HG03432 (cell line): ENCODE results near the gene SLC35C1.
"Not testable (repeated sequence)": the region's sequence is repeated elsewhere in the genome, so short reads cannot be mapped to it uniquely, and the experiment has no call there.

Source experiments
- ATAC-seq: cut with Tn5 transposase; IDR thresholded peaks from one replicate; pipeline ENCODE4 v1.9.1; 2021; ENCODE audit warnings: mild to moderate bottlenecking, moderate library complexity; ENCODE audit not compliant: unreplicated experiment

SLC35C1 gene

DNA sequence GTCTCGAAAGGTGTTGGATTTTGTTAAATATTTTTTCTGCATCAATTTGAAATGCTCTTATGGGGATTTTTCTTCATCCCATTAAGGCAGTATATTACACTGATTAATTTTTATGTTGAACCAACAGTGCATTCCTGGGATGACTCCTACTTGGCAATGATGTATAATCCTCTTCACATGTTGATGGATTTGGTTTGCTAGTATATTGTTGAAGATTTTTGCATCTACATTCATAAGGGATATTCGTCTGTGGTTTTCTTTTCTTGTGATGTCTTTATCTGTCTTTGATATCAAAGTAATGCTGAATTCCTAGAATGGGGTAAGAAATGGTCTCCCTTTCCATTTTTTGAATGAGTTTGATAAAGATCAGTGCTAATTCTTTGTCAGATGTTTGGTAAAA, 18.7 kb upstream of the SLC35C1 start:
- ATAC-seq: no peak

DNA sequence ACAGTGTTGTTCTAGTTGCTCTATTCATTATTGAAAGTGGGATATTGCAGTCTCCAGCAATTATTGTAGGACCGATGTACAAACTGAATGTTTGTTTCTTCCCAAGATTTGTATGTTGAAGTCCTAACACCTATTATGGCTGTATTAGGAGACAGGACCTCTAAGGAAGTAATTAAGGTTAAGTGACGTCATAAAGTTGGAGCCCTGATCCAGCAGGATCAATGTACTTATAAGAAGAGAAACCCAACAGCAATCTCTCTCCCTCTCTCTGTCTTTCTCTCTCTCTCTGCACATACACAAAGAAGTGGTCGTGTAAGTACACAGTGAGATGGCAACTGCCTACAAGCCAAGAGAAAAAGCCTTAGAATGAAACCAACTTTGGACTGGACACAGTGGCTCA, 16.1 kb upstream of the SLC35C1 start:
- no peak for ATAC-seq

DNA sequence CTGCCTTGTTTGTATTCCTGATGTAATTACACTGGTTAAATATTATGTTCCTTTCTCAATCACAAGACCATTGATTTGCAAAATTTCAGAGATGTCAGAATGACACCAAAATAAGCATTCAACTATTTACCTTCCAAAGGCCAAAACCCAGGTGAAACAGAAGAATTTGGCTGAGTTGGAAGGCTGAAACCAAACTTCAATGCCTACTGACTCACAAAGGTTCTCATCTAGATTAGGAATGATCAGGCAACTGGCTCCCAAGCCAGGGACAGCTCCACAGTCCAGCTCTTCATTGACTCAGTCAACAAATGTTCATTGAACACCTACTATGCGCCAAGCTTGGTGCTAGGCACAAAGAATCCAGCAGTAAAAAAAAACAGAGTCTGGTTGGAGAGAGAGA, 13.4 kb upstream of the SLC35C1 start:
- ATAC-seq: no peak

DNA sequence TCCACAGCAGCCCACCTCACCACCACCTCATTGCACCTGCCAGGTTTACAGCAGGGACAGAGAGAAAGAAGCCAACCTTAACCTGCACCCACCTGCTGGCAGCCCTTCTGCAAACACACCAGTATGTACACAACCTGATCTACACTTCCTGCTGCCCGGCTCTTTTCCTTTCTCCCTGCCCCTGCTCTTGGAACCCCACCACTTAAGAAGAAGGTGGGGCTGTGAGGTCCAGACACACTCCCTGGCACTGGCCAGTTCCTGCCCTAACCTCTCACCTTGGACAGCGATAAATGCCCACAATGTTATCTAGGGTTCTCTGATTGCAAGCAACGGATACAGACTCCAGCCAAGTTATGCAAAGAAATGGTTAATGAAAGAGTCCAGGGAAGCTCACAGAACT, 10.8 kb upstream of the SLC35C1 start:
- ATAC-seq: no peak

DNA sequence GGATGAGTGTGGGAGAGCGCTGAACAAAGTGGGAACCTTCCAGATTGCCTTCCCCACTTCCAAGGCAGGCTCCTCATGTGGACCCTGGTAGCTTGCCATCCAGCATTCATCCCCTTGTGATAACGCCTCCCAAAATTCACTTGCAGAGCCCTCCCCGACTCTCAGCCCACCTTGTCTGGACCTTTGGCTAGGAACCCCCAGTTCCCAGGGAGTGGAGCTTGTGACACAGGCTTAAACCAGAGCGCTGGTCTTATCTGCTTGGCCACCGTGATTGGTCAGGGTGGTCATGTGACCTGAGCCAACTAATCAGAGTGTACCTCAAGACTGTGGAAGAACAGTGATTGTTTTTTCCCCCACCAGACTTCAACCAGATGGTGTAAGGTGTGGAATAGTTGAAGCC, 9.6 kb upstream of the SLC35C1 start:
- no peak for ATAC-seq

DNA sequence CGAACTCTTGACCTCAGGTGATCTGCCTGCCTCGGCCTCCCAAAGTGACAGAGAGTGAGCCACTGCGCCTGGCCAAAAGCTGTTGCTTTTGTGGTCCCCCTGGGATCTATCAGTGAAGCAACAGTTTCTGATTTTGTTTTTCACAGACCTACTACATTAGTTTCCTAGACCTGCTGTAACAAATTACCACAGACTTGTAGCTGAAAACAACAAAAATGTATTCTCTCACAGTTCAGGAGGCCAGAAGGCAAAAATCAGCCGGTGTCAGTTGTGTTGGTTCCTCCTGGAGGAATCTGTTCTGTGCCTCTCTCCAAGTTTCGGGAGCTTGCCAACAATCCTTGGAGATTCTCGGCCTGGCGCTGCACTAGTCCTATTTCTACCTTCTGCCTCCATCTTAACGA, 8.5 kb upstream of the SLC35C1 start:
- no peak for ATAC-seq

DNA sequence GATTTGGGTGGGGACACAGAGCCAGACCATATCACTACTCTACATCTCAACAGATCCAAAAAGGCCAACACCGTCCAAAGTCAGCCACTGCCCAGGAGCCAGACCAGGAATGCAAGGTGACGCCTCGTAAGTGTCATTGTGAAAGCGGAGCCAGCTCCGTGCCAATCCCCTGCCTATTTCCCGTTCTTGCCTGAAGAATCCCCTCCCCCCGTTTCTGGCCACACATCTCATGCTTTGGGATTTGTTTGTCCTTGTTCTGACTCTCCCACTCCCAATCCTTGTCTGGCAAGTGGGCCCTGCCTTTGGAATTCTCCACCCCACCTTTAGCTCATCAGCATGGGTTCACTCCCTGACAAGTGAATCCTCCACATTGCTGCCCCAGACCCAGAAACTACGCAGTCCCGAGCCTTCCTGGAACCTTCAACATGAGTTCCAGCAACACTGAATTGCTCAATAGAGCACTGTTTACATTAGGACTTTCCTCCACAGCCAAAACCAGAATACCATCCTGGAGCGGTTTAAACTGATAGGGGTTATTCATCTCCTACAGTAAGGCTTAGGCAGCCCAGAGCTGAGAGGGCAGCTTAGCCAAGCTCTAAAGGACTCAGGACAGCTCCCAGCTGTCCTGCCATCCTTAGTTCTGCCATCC, 6.0 kb upstream of the SLC35C1 start:
- ATAC-seq: no peak

DNA sequence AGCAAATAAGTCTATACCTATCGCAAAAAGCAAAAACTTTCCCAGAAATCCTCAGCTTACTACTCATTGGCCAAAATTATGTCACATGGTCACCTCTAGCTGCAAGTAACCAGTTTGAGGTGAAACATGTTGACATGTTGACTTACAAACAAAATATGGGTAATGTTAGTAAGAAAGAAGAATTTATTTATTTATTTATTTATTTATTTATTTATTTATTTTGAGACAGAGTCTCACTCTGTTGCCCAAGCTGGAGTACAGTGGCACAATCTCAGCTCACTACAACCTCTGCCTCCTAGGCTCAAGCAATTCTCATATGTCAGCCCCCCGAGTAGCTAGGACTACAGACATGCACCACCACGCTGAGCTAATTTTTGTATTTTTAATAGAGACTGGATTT, 5.4 kb upstream of the SLC35C1 start:
- ATAC-seq: no peak

DNA sequence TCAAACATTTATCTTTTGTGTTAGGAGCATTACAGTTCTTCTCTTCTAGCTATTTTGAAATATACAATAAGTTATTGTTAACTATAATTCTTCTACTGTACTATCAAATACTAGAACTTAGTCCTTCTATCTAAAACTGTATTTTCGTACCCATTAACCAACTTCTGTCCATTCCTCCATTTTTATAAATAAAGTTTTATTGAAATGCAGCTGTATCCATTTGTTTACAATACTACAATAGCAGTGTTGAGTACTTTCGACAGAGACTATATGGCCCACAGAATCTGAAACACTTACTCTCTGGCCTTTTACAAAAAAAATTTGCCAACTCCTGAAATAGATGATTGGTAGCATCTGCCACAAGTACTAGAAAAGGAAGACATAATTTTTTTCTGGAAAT, 4.7 kb upstream of the SLC35C1 start:
- ATAC-seq: no peak

DNA sequence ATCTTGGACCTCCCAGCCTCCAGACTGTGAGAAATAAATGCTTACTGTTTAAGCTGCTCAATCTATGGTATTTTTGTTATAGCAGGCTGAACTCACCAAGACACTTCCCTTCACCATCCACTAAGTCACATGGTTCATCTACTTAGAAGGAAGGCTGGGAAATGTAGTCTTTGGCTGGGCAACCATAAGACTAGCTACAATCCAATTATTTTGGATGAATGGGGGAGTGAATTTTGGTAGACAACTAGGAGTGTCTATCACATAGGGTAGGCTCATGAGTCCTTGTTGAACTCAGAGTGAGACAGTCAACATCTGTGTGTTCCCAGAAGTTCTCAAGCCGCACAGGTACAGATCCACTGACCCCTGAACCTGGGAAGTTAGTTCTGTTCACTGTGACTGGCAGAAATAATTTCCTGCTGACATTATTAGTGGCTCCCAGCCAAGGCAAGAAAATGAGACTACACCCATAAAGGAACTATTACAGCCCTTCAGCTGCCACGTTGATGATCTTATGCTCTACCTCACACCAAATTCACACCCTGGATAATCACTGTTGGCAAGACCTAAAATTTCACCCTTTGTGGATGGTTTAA, 3.1 kb upstream of the SLC35C1 start:
- no peak for ATAC-seq

DNA sequence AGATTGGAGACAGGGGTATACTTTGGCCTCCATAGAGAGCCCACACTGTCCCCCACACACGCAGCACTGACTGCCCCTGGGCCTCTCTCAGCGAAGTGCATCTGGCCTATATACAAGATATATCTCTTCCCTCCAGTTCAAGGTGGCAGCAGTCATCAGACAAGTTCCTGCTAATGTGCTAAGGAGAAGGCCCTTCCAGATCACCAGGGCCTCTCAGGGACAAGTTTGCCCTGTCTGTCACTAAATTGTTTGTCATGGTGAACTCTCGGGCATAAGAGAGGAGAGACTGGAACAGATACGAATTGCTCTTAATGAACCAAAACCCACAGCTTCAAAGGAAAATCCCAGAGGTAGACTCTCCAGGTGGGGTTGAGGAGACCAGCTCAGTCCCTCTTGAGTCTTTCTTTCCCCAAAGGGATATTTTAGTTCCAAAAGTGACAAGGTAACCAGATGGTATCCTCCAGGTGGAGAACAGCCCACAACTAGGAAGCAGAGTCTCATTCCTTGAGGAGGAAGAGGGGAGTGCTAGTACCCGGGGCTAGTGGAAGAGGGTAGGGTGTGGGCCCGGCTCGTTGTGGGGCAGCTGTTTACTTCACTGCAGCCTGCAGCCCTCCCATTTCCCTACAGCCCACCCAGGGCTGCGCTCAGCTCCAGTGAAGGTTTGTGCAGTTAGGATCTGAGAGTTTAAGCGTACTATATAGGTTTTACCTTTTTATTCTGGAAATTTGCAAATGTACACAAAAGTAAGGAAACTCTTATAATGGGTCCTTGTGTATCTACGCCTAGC, 2.2 kb upstream of the SLC35C1 start:
- no peak for ATAC-seq

DNA sequence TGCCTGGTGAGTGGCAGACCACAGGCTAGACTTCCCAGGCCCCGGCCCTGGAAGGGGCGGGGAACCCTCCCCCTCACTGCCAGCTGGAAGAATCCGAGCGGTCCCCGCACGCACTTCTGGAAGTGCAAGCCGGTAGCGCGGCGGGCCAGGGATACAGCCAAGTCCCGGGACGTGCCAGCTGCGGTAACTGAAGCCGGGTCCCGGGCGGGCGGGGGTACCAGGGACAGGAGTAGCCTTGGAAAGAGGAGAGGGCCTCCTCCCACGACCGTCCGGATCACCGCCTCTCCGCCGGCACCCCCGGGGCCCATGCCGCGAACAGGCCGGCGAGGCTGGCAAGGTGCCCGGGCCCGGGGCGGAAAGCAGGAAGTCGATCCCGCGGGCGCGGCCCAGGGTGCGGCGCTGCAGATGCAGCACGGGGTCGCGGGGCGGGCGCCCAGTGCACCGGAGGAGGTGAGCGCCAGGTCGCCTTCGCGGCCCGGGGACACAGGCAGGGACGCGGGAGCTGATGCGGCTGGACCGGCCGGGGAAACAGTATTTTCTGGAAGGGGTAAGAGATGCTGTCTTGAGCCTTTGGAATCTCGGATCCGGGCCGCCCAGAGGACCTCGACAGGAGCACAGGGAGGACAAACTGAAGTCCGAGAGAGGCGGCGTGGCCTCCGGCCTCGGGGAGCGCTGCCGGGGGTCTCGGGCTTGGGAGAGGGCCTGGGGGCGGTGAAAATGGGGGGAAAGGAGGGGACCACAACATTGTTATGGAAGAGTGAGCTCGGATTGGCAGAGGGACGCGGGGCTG, 783 bp upstream of the SLC35C1 start:
- peak; percentile 28 for ATAC-seq

DNA sequence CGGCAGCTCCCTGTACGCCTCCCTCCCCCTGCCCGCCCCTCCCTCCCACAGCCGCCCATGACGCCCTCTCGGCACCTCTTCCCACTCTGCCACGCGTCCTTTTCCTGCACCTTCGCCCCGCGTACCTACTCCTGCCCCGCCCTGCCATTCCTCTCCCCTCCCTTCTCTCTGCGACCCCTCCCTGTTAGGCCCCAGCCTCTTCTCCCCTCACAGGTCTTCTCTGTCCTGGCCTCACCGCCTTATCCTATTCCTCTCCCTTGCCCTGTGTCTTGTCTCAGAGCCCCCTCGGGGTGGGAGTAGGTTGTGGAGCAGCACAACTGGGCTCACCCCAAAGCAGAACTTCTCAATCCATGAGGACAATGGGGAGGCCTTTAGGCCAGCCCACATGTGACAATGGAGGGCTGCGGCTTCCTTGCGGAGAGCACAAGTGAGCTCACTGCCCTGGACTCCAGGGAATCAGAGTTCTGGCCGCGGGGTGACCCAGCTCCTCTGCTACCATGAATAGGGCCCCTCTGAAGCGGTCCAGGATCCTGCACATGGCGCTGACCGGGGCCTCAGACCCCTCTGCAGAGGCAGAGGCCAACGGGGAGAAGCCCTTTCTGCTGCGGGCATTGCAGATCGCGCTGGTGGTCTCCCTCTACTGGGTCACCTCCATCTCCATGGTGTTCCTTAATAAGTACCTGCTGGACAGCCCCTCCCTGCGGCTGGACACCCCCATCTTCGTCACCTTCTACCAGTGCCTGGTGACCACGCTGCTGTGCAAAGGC, 539 bp downstream of the SLC35C1 start:
- ATAC-seq: peak; percentile 36

DNA sequence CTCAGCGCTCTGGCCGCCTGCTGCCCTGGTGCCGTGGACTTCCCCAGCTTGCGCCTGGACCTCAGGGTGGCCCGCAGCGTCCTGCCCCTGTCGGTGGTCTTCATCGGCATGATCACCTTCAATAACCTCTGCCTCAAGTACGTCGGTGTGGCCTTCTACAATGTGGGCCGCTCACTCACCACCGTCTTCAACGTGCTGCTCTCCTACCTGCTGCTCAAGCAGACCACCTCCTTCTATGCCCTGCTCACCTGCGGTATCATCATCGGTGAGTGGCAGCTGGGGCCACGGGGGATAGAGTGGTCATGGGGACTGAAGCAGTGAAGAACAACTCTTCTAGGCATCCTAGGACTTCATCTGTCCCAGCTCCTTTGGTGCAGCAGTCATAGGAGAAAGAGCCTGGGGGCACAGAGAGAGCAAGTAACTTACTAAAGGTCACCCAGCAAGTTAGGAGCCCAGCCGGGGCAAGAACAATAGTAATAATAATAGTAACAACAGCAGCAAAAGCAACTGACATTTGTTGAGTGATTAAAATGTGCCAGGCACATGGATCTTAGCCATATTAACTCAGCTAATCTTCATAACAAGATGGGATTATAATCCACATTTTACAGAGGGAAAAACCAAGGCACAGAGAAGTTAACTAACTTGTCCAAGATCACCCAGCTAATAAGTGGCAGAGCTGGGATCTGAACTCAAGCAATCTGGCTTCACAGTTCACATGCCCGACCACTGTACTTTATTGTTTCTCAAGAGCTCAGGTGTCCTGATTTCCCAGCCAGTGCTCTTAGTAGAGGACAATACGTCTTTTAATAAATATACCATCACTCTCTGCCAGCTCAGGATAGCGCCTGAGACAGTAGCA, 1.4 kb downstream of the SLC35C1 start:
- no peak for ATAC-seq

DNA sequence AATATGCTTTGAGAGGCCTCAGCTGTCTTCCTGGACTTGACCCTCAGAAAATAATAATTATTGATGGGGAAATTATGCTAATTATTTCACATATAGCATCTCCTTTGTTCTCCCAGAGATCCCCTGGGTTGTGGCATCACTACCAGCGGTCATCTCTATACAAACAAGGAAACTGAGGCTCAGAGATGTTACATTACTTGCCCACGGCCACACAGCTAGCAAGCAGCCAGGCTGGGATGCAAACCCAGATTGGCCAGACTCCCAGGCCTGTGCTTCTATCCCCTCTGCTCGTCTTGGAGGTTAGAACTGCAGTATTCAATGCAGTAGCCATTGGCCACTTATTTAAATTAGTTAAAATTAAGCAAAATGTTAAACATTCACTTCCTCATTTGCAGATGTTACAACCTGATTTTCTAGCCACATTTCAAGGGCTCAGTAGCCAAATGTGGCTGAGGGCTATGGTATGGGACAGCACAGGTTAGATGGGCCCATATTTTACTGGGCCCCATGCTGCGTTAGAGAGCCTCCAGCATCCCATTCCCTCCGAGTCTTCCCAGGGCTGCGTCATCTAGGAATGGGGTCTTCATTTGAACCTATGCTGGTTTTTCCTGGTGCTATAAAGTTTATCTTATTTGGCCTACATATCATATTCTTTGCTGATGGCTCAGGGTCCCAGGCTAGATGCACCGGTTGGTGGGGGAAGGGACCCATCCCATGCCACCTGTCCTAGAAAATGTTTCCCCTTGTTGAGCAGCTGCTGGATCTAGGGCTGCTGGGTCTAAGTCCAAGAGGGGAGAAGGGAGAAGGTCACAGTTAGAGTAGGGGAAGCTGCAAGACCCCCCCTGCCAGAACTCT, 2.2 kb downstream of the SLC35C1 start:
- no peak for ATAC-seq

DNA sequence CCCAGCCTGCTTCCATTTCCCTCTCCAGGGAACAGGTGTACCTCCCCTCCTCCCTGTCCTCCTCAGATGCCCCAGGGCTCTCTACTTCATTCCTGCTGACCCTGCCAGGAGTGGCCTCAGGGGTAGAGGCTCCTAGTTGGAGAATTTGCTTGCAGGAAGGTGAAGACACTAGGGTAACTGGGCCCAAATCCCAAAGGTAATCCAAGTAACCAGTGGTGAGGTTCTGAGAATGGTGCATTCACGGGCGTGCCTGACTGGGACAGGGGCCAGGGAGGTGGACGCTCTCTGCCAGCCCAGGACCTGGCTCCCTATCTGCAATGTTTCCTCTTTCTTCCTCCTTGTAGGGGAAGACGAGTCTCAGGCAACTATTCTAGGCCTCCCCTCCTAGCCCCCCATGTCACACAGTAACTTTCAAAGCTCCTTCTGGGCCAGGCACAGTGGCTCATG, 2.9 kb downstream of the SLC35C1 start:
- ATAC-seq: no peak

DNA sequence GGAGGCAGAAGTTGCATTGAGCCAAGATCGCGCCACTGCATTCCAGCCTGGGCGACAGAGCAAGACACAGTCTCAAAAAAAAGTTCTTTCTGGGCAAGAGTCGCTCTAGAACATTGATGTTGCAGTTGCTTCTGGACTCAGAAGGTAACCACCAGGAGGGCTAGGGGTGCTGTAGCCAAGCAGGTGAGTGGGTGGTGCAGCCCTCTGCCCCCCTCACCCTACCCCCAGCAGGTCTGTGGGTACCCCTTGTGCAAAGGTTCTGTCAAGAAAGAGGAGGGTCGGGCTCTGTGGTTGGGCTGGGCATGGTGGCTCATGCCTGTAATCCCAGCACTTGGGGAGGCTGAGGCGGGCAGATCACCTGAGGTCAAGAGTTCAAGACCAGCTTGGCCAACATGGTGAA, 3.5 kb downstream of the SLC35C1 start:
- ATAC-seq: not testable (repeated sequence)

DNA sequence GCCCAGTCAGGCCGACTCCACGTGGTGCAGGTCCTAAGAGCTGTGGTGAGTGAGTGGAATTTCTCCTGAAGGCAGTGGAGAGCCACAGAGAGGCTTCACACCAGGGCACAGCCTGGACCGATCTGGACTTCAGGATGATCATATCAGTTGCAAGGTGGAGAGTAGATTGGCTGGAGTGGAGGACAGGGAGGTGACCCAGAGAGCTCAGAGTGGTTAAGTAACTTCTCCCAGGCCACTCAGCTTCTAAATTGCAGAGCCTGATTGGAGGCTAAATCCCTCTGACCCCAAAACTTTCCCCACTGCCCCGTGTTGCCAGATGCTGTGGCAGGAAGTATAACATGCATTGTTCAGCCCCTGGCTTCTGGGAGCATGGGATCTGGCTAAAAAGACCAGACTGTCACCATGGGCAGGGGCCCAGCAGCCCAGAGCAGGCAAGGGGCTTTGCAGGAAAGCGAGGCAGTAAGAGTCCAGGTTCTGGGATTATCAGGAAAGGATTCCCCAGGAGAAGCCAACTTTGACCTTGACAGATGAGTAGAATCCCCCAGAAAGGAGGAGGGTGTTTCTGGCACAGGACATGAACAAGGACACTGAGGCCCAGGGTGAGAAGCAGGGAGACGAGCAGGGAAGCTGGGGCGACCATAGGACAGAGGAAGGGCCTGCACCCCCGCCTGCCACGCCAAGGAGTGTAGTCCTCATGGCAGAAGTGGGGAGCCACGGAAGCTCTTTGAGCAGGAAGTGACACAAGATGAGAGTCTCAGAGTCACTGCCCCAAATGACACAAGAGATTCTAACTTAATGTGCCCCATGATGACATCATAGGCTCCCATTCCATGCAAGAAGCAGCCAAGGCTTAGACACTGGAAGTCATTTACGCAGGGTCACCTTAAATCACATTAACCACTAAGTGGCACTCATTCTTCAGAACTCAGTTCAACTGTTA, 4.8 kb downstream of the SLC35C1 start:
- no peak for ATAC-seq
